Activated CD8-positive, alpha-beta memory T cell treated with anti-CD3 and anti-CD28 coated beads, Interleukin-2, amount 10 ng/mL, durations not matched to agents 7 days and 5 days (primary cell): ENCODE results near the gene TRIM67. TPM values are rescaled to one million over a fixed set of nuclear protein-coding genes. Genes with fewer than 3 reads are reported as not detected.
"Not testable (repeated sequence)": the region's sequence is repeated elsewhere in the genome, so short reads cannot be mapped to it uniquely, and the experiment has no call there.

Experiments
- ATAC-seq: fragments of 150-1000 bp; cut with Tn5 transposase; one replicate; pipeline ENCODE4 v1.10.0; 2021; ENCODE audit warnings: moderate library complexity
- CTCF ChIA-PET: fragments of 350-600 bp; sonication (Branson Sonifier 250); formaldehyde crosslinking; loops from one replicate; lab custom pipeline; 2021; ENCODE audit warnings: antibody characterized with exemption; lab: Charles Lee
- DNase-seq: peaks from one replicate; pipeline ENCODE4 v3.0.0-alpha.2; 2020
- H3K27ac Mint-ChIP-seq: one replicate; pipeline ENCODE4 v1.8.0; 2021; ENCODE audit warnings: mild to moderate bottlenecking, mixed read lengths
- H3K27me3 Mint-ChIP-seq: one replicate; pipeline ENCODE4 v1.8.0; 2021; ENCODE audit warnings: mixed read lengths
- H3K36me3 Mint-ChIP-seq: one replicate; pipeline ENCODE4 v1.8.0; 2021; ENCODE audit warnings: mild to moderate bottlenecking, mixed read lengths
- H3K4me1 Mint-ChIP-seq: one replicate; pipeline ENCODE4 v1.8.0; 2021; ENCODE audit warnings: mixed read lengths
- H3K4me3 Mint-ChIP-seq: one replicate; pipeline ENCODE4 v1.8.0; 2021; ENCODE audit warnings: mild to moderate bottlenecking, moderate library complexity, mixed read lengths
- H3K9me3 Mint-ChIP-seq: one replicate; pipeline ENCODE4 v1.8.0; 2022; ENCODE audit warnings: low read depth, mixed read lengths
- total RNA-seq, 2 experiments: library from RNA; stranded (reverse); gene quantifications; one replicate each; pipeline ENCODE4 v1.2.3, GENCODE V29; 2021

TRIM67 gene
- total RNA-seq, 2 experiments from 2014 or later: not detected

GRCh38 chr1:231139659-231140654 lies 21.9 kb upstream of the TRIM67 start:
- Mint-ChIP-seq H3K4me1 (peaks cover 7% of the 10 kb centered on the region), H3K4me3 (no peak overlapping the region), H3K27me3 (peaks cover 33% of the 10 kb centered on the region), H3K9me3 (no peaks in the 10 kb centered on the region), H3K36me3 (no peaks in the 10 kb centered on the region), H3K27ac (no peak overlapping the region)
- DNase-seq (no peak), ATAC-seq (no peak)
- CTCF ChIA-PET: no interaction called here

- Mint-ChIP-seq H3K27me3 (peaks cover 45% of the 10 kb centered on the region), H3K36me3 (no peaks in the 10 kb centered on the region), H3K4me1 (no peaks in the 10 kb centered on the region), H3K27ac (no peak overlapping the region), H3K4me3 (no peak overlapping the region), H3K9me3 (no peaks in the 10 kb centered on the region)
- ATAC-seq: no peak
- CTCF ChIA-PET: no interaction called here
- no peak for DNase-seq
These were observed 17.3 kb upstream of the TRIM67 start for GRCh38 chr1:231144416-231145193.

GRCh38 chr1:231147896-231148295 lies 14.0 kb upstream of the TRIM67 start:
- no peaks in the 10 kb centered on the region for H3K36me3 Mint-ChIP-seq
- H3K27me3 Mint-ChIP-seq: peaks cover 42% of the 10 kb centered on the region
- H3K4me3 Mint-ChIP-seq: no peak overlapping the region
- no peaks in the 10 kb centered on the region for H3K4me1 Mint-ChIP-seq
- CTCF ChIA-PET: no interaction called here
- H3K27ac Mint-ChIP-seq: no peak overlapping the region
- H3K9me3 Mint-ChIP-seq: no peaks in the 10 kb centered on the region
- DNase-seq (no peak), ATAC-seq (no peak)

DNA sequence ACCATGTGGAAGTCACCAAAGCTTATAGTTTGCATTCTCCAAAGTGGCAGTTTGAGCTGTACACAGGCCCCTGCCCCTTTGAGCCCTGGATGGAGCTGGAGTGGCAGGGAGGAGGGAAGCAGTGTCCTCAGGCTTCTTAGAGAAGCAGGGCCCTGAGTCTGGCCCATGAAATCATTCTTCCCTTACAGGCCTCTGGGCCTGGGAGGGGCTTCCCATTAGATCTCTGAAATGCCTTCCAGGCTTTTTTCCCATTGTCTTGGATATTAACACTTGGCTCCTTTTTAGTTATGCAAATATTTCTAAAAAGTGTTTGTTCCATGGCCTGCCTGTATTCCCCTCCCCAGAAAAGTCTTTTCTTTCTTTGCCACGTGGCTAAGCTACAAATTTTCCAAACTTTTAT lies 10.0 kb upstream of the TRIM67 start:
- H3K36me3 Mint-ChIP-seq: no peaks in the 10 kb centered on the region
- peaks cover 50% of the 10 kb centered on the region for H3K27me3 Mint-ChIP-seq
- DNase-seq (no peak), ATAC-seq (no peak)
- CTCF ChIA-PET: no interaction called here
- no peak overlapping the region for H3K4me3 Mint-ChIP-seq
- no peak overlapping the region for H3K27ac Mint-ChIP-seq
- no peaks in the 10 kb centered on the region for H3K9me3 Mint-ChIP-seq
- no peaks in the 10 kb centered on the region for H3K4me1 Mint-ChIP-seq

DNA sequence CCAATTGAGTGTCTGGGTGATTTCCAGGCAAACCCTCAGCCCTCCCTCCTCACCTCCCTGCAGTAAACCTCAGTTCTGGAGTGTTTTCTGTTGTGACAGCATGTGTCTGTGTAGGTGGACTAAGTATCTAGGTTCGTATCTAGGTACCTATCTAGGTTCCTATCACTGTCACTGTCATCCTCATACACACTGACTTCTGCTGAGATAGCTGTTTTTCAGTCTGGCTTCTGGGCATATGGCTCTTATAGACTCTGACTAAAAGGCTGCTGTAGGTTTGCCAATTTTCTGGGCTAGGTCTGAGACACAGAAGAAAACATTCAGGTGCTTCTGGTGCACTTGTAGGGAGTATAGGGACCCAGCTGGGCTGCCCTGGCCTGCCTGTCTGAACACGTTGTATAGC lies 8.1 kb upstream of the TRIM67 start:
- H3K4me1 Mint-ChIP-seq: no peaks in the 10 kb centered on the region
- H3K4me3 Mint-ChIP-seq: no peak overlapping the region
- no peak for ATAC-seq
- no peaks in the 10 kb centered on the region for H3K36me3 Mint-ChIP-seq
- no peak overlapping the region for H3K27ac Mint-ChIP-seq
- no peaks in the 10 kb centered on the region for H3K9me3 Mint-ChIP-seq
- DNase-seq: no peak
- CTCF ChIA-PET: interaction anchor here (0.6 kb wide), 1 partner anchor 163 kb away, joined by 5 read pairs; no protein-coding TSS in a partner anchor
- peaks cover 60% of the 10 kb centered on the region for H3K27me3 Mint-ChIP-seq

GRCh38 chr1:231155808-231156207 lies 6.0 kb upstream of the TRIM67 start:
- Mint-ChIP-seq H3K27me3 (peaks cover 66% of the 10 kb centered on the region), H3K36me3 (no peaks in the 10 kb centered on the region), H3K4me3 (no peak overlapping the region), H3K27ac (no peak overlapping the region), H3K9me3 (no peaks in the 10 kb centered on the region), H3K4me1 (no peaks in the 10 kb centered on the region)
- CTCF ChIA-PET: no interaction called here
- ATAC-seq (no peak), DNase-seq (no peak)

- no peaks in the 10 kb centered on the region for H3K9me3 Mint-ChIP-seq
- no peak overlapping the region for H3K4me3 Mint-ChIP-seq
- peaks cover 2% of the 10 kb centered on the region for H3K4me1 Mint-ChIP-seq
- no peaks in the 10 kb centered on the region for H3K36me3 Mint-ChIP-seq
- no peak overlapping the region for H3K27ac Mint-ChIP-seq
- H3K27me3 Mint-ChIP-seq: peaks cover 75% of the 10 kb centered on the region
- CTCF ChIA-PET: no interaction called here
- no peak for ATAC-seq
- DNase-seq: no peak
These were observed 4.5 kb upstream of the TRIM67 start for GRCh38 chr1:231157311-231157710.

DNA sequence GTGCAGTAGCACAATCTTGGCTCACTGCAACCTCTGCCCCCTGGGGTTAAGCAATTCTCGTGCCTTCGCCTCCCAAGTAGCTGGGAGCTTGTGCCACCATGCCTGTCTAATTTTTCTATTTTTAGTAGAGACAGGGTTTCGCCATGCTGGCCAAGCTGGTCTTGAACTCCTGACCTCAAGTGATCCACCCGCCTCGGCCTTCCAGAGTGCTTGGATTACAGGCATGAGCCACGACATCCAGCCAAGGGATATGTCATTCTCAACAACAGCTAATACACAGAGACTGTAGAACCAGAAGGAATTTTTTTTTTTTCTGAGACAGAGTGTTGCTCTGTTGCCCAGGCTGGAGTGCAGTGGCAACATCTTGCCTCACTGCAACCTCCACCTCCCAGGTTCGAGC lies 3.7 kb upstream of the TRIM67 start:
- H3K36me3 Mint-ChIP-seq, H3K27ac Mint-ChIP-seq, CTCF ChIA-PET, DNase-seq, H3K4me1 Mint-ChIP-seq, H3K4me3 Mint-ChIP-seq, ATAC-seq, H3K9me3 Mint-ChIP-seq: not testable (repeated sequence)
- peaks cover 77% of the 10 kb centered on the region for H3K27me3 Mint-ChIP-seq

DNA sequence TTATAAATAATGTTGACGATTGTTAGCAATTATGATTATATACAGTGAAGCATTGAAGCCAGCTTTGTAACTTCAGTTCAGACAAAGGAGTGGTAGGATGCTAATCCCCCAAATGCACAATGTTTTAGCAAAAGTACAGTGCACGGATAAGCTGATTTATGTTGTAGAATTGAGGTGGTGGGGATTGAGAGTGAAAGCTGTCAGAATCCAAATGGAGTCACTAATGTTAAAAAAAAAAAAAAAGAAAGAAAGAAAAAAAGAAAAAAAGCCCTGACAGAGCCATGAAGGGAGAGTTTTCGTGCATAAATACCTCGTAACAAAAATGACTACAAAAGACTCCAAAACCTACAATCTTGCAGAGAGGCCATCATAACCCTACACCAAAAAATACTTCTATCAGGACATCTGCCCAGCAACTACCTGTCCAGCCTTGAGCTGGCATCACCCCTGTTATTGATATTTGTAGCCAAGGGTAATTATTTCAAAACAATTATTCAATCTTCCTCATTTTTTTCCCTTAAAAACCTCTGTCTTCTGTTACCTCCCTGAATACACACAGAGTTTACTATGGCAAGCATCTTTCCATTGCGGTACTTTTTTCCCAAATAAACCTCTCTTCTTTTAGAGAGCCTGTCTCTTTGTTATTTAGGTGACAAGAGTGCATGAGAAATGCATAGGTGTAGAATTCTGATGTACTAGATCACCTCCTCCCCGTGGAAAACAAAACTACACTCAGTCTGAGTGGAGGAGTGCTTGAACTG lies 2.5 kb upstream of the TRIM67 start:
- Mint-ChIP-seq H3K4me3 (no peak overlapping the region), H3K27ac (no peak overlapping the region)
- CTCF ChIA-PET: no interaction called here

DNA sequence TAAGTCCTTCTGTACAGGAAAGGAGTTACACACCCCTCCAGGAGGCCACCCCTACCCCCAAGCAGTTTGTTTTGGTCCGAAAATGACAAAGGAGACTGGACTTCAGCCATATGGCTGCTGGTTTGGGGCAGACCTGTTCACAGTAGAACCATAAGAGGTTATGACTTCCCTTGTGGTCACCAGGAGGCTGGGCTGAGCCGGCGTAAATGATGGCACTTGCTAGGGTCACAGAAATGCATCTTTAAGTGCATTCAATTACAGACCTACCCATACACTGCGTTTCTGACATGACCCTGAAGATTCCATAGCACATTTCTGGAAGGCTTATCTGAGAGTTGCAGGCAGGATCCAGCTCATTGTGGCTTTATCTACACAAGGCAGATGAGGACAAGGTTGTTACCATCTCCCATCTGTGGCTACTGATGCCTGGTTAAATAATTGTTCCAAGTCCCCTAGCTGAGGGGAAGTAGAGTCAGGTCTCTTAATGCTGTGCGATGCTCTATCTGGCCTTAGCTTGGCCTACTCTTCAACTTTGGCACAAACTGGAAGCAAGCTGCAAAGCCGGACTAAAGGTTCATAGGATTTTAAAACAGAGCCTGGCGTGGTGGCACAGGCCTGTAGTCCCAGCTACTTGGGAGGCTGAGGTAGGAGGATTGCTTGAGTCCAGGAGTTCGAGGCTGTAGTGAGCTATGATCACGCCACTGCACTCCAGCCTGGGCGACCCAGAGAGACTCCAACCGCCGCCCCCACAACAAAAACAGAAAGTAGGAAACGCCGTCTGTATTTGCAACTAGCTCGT lies 1.7 kb upstream of the TRIM67 start:
- no peak overlapping the region for H3K27ac Mint-ChIP-seq
- CTCF ChIA-PET: no interaction called here
- no peak for ATAC-seq
- H3K36me3 Mint-ChIP-seq: no peaks in the 10 kb centered on the region
- H3K4me1 Mint-ChIP-seq: peaks cover 2% of the 10 kb centered on the region
- no peaks in the 10 kb centered on the region for H3K9me3 Mint-ChIP-seq
- no peak for DNase-seq
- peaks cover 75% of the 10 kb centered on the region for H3K27me3 Mint-ChIP-seq
- H3K4me3 Mint-ChIP-seq: no peak overlapping the region

More for the DNA sequence above, 2.5 kb upstream of the TRIM67 start:
- Mint-ChIP-seq H3K9me3 (no peaks in the 10 kb centered on the region), H3K36me3 (no peaks in the 10 kb centered on the region), H3K4me1 (peaks cover 2% of the 10 kb centered on the region), H3K27me3 (peaks cover 75% of the 10 kb centered on the region)
- DNase-seq (no peak), ATAC-seq (no peak)

DNA sequence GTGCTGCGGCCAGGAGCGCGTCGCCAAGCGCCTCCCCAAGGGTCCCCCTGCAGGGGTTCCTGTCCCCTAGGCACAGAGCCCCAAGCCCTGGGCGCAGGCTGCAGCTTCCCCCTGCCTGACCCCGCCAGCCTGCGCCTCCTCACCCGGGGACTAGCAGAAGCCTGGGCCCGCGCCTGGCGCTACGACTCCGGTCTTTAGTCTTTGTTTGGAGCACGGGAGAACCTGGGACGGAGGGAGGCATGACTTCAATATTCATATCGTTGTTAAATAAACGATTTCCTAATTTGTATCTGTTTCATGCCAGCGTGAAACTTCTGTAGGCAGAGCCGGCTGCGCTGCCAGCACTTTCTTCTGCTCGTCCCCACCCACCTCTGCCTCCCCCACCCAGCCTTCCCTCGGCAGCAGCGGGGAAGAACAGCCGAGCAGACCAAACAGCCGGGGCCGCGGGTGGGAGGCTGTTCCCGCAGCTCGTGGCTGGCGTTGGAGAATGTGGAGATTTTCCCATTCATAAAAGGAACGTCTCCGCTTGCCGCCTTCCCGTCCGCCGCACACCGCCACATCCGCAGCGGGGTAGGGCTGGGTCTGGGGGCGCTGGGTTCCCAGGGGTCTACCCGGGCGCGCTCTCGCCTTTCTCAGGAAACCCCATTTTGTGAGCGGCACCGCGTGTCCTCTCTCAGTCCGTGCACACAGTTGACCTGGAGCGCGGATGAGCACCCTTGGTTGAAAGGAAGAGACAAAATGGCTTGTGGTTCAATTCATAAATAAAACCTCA lies 777 bp upstream of the TRIM67 start:
- no peaks in the 10 kb centered on the region for H3K36me3 Mint-ChIP-seq
- CTCF ChIA-PET: no interaction called here
- ATAC-seq (no peak), DNase-seq (no peak)
- H3K4me1 Mint-ChIP-seq: peaks cover 2% of the 10 kb centered on the region
- H3K9me3 Mint-ChIP-seq: no peaks in the 10 kb centered on the region
- H3K27ac Mint-ChIP-seq: no peak overlapping the region
- H3K4me3 Mint-ChIP-seq: no peak overlapping the region
- H3K27me3 Mint-ChIP-seq: peaks cover 77% of the 10 kb centered on the region

DNA sequence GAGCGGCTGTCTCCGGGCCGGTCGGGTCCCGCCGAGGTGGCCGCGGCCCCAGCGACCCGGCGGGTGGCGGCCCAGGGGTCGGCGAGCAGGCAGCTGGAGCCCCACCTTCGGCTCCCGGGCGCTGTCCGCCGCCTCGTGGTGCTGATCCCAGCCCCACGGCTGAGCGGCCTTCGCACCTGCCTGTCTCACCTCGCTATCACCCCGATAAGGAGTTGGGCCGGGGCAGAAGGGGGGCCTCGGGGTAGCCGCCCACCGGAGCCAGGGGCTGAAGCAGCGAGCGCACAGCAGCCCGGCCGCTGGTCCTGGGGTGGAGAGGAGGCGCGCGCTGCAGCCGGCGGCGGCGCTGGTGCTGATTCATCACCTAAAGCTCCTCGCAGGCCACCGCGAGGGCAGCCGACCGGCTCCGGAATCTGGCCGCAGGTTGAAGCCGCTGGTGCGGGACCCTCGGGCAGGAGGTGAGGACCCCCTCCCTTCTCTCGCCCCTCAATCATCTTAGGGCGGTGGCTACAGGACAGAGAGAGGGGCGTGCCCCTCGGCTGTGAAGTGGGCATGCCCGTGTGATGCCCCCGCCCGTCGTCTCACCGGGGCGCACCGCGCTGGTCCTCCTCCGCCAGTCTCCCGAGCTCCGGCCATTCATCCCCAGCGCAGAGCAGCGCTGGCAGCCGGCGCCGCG lies 575 bp downstream of the TRIM67 start:
- Mint-ChIP-seq H3K36me3 (no peaks in the 10 kb centered on the region), H3K27ac (no peak overlapping the region), H3K4me1 (peaks cover 2% of the 10 kb centered on the region), H3K9me3 (no peaks in the 10 kb centered on the region), H3K27me3 (peaks cover 76% of the 10 kb centered on the region), H3K4me3 (no peak overlapping the region)
- DNase-seq (peak; percentile 49), ATAC-seq (peak; percentile 49)
- CTCF ChIA-PET: no interaction called here
